ENCODE measurements around the gene NOP16. TPM values are rescaled to one million over a fixed set of nuclear protein-coding genes. Genes with fewer than 3 reads are reported as not detected.

The NOP16 gene
- total and polyA plus RNA-seq, 2 of the 13 experiments (the other 11 are each of a cell fraction or from before 2014, with no cell fraction given): 43.3 to 48.4 TPM

DNA sequence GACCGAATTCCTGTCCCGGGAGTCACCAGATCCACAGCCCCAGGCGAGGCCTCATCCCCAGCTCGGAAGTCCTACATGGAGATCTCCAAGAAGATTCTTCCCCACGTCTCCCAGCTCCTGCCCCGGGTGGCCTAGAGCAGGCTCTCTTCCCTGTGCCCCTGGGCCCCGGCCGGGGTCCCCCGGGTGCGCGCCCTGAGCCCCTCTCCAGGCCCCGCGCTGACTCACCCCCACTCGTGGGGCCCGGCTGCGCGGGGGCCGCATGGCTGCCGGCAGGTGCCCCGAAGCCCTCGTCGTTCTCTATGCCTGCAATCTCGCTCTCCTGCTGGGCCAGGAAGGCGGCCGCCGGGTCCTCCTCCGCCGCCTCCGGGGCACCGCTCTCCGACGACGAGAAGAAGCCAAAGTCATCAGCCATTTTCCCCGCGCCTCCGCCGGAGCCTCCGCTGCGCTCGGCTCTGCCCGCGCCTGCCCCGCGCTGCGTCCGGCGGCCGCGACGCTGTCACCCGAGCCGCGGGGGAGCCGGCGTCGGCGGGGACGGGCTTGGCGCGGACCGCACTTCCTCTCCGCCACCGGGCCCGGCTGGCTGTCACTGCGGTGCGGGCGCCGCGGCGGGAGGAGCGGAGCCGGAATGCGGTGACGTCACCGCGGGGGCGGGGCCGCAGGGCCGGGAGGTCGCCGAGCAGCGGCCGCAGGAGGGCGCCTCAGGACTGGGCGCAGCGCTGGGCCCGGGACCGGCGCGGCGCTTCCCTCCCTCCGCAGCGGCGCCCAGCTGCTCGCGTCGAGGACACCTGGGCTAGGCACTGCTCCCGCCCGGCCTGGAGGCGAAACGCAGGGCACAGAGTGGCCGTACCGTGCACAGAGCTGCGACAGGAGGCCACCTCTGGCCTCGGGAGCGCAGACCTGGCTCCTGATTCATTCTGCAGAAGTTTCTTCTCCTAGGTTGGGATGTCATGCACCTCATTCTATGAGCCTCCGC lies 27.8 kb upstream of the NOP16 start, which contains the start of gene CLTB (continued):
- TF ChIP-seq, protein P1, sequence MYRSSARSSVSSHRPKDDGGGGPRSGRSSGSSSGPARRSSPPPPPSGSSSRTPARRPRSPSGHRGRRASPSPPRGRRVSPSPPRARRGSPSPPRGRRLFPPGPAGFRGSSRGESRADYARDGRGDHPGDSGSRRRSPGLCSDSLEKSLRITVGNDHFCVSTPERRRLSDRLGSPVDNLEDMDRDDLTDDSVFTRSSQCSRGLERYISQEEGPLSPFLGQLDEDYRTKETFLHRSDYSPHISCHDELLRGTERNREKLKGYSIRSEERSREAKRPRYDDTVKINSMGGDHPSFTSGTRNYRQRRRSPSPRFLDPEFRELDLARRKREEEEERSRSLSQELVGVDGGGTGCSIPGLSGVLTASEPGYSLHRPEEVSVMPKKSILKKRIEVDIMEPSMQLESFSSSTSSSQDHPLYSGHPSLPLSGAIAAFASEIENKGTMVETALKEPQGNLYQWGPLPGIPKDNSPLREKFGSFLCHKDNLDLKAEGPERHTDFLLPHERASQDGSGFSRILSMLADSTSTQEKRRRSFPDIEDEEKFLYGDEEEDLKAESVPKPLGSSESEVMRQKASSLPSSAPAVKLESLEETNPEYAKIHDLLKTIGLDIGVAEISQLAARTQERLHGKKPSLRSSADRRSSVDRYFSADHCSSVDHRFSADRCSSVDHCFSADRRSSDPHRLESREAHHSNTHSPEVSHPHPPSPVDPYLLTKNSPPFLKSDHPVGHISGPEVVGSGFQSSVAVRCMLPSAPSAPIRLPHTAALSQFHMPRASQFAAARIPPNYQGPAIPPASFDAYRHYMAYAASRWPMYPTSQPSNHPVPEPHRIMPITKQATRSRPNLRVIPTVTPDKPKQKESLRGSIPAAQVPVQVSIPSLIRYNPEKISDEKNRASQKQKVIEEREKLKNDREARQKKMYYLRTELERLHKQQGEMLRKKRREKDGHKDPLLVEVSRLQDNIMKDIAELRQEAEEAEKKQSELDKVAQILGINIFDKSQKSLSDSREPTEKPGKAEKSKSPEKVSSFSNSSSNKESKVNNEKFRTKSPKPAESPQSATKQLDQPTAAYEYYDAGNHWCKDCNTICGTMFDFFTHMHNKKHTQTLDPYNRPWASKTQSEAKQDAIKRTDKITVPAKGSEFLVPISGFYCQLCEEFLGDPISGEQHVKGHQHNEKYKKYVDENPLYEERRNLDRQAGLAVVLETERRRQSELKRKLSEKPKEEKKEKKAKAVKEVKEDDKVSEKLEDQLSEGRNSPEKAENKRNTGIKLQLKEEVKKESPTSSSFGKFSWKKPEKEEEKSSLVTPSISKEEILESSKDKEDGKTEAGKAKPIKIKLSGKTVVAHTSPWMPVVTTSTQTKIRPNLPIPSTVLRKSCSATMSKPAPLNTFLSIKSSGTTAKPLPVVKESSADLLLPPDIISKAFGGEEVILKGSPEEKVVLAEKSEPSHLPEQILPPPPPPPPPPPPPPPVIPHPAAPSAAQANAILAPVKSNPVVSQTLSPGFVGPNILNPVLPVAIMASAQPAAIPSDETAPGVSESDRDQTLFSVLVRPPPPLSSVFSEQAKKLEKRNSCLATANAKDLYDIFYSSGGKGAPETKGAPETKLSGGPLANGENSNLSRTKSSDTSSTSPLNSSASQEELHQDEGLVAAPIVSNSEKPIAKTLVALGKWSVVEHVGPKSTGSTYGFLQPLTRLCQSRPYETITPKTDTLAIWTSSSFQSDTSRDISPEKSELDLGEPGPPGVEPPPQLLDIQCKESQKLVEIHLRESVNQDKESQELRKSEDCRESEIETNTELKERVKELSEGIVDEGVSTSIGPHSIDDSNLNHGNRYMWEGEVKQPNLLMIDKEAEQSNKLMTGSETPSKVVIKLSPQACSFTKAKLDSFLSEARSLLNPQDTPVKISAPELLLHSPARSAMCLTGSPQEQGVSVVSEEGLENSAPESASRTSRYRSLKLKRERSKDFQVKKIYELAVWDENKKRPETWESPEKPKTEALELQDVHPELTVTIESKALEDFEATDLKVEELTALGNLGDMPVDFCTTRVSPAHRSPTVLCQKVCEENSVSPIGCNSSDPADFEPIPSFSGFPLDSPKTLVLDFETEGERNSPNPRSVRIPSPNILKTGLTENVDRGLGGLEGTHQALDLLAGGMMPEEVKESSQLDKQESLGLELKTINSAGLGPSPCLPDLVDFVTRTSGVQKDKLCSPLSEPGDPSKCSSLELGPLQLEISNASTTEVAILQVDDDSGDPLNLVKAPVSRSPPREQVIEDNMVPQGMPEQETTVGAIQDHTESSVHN (CRISPR knock-in tag; IDR thresholded peaks at IDR 0.05): no peak; the same call in 1 of the 2 replicates
- no peak for TF ChIP-seq DNMT3B (CRISPR knock-in tag; conservative IDR thresholded peaks at IDR 0.05)
- TF ChIP-seq ZNF850 (CRISPR knock-in tag; conservative IDR thresholded peaks at IDR 0.05): peak; percentile 100
- no peak for TF ChIP-seq PCBP1 (IDR thresholded peaks at IDR 0.05; ENCODE audit: borderline replicate concordance, low read depth, low read length)
- no peak for TF ChIP-seq SP1 (IDR thresholded peaks at IDR 0.05)
- TF ChIP-seq SP1 (CRISPR knock-in tag; IDR thresholded peaks at IDR 0.05): peak; percentile 85
- TF ChIP-seq ZNF33B (CRISPR knock-in tag; IDR thresholded peaks at IDR 0.05): no peak; the same call in 1 of the 2 replicates
- TF ChIP-seq, protein P2, sequence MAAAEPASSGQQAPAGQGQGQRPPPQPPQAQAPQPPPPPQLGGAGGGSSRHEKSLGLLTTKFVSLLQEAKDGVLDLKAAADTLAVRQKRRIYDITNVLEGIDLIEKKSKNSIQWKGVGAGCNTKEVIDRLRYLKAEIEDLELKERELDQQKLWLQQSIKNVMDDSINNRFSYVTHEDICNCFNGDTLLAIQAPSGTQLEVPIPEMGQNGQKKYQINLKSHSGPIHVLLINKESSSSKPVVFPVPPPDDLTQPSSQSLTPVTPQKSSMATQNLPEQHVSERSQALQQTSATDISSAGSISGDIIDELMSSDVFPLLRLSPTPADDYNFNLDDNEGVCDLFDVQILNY (CRISPR knock-in tag; conservative IDR thresholded peaks at IDR 0.05): no peak; the same call in 1 of the 2 replicates
- peak; percentile 27; the same call in 1 of the 2 replicates for TF ChIP-seq GFI1 (CRISPR knock-in tag; IDR thresholded peaks at IDR 0.05; ENCODE audit: borderline replicate concordance)
- no peak for TF ChIP-seq ZNF747 (CRISPR knock-in tag; IDR thresholded peaks at IDR 0.05; ENCODE audit: borderline replicate concordance)
- TF ChIP-seq RAD51 (IDR thresholded peaks at IDR 0.05; ENCODE audit: borderline replicate concordance): no peak
- TF ChIP-seq NBN (conservative IDR thresholded peaks at IDR 0.05): no peak
- TF ChIP-seq CEBPG (CRISPR knock-in tag; IDR thresholded peaks at IDR 0.05): 0 out of 2 replicates have a peak, but pooled peaks have one; percentile 4
- peak; percentile 53 for TF ChIP-seq PHF8 (CRISPR knock-in tag; IDR thresholded peaks at IDR 0.05)
- TF ChIP-seq, protein P3, sequence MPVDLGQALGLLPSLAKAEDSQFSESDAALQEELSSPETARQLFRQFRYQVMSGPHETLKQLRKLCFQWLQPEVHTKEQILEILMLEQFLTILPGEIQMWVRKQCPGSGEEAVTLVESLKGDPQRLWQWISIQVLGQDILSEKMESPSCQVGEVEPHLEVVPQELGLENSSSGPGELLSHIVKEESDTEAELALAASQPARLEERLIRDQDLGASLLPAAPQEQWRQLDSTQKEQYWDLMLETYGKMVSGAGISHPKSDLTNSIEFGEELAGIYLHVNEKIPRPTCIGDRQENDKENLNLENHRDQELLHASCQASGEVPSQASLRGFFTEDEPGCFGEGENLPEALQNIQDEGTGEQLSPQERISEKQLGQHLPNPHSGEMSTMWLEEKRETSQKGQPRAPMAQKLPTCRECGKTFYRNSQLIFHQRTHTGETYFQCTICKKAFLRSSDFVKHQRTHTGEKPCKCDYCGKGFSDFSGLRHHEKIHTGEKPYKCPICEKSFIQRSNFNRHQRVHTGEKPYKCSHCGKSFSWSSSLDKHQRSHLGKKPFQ (CRISPR knock-in tag; IDR thresholded peaks at IDR 0.05; ENCODE audit: insufficient replicate concordance): peak; percentile 53
- no peak; the same call in 1 of the 2 replicates for TF ChIP-seq RARA (CRISPR knock-in tag; IDR thresholded peaks at IDR 0.05)
- TF ChIP-seq, protein P4, sequence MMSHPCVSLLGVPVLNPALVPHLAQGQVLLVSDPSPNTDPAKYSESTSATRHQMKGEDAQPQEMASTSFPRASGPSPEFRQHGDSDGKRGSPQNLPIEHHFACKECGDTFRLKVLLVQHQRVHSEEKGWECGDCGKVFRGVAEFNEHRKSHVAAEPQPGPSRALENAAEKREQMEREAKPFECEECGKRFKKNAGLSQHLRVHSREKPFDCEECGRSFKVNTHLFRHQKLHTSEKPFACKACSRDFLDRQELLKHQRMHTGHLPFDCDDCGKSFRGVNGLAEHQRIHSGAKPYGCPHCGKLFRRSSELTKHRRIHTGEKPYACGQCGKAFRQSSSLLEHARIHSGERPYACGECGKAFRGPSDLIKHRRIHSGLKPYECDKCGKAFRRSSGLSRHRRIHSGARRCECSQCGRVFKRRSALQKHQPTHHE (CRISPR knock-in tag; IDR thresholded peaks at IDR 0.05; ENCODE audit: borderline replicate concordance): no peak
- TF ChIP-seq PAF1 (CRISPR knock-in tag; IDR thresholded peaks at IDR 0.05): no peak
